Measurements from ENCODE around the gene KIRREL3. TPM values are rescaled to one million over a fixed set of nuclear protein-coding genes. Genes with fewer than 3 reads are reported as not detected.

KIRREL3 gene
- total and polyA plus RNA-seq, 2 of the 8 experiments (the other 6 are each of a cell fraction or from before 2014, with no cell fraction given) = 0.29 to 0.32 TPM

GRCh38 chr11:126904520-126904919 lies 96.0 kb downstream of the KIRREL3 start:
- FAIRE-seq (no peak), DNase-seq (ENCODE audit: low read depth in 1 of 2, low spot score in 2 of 2) (no peak)
- H2AFZ ChIP-seq (ENCODE audit: low read length) = no peak overlapping the region
- no peak overlapping the region for H2BK15ac ChIP-seq (ENCODE audit: low read length)
- POLR2A ChIA-PET (ENCODE audit: partially characterized antibody) = no interaction called here
- H4K8ac ChIP-seq (ENCODE audit: extremely low read depth, insufficient read depth, low read length) = no peak overlapping the region
- no peaks in the 10 kb centered on the region for H3K36me3 ChIP-seq (ENCODE audit: control insufficient read depth in 2 of 4, insufficient read depth in 4 of 4, low read length in 3 of 4)
- no peak overlapping the region for H3K4me2 ChIP-seq (ENCODE audit: insufficient read depth in 1 of 2, low read depth in 2 of 2, low read length in 2 of 2)
- no peak overlapping the region for H2BK120ac ChIP-seq (replicated peaks; ENCODE audit: low read depth, low read length)
- H3K23me2 ChIP-seq (ENCODE audit: low read depth, low read length) = no peaks in the 10 kb centered on the region
- H4K20me1 ChIP-seq (replicated peaks in 1 of 2; ENCODE audit: control insufficient read depth in 1 of 2, insufficient read depth in 2 of 2, low read length in 2 of 2) = no peaks in the 10 kb centered on the region
- 94% methylated on average over 2 of the region's 2 CpGs; no CpG with 5 or more reads in 1 of the 2 experiments for WGBS, 2 experiments (ENCODE audit: extremely low coverage in 1 of 2, insufficient coverage in 1 of 2, insufficient read length in 1 of 2, insufficient replicate concordance in 2 of 2, low coverage in 1 of 2, low lambda C conversion rate in 2 of 2, missing lambda C conversion rate in 1 of 2)
- no peak overlapping the region for H3K27ac ChIP-seq (ENCODE audit: low read depth, low read length)
- H2BK12ac ChIP-seq (ENCODE audit: low read depth, low read length) = no peak overlapping the region
- H3K9me3 ChIP-seq (ENCODE audit: insufficient read depth in 2 of 2, low read depth in 1 of 2, low read length in 1 of 2) = no peaks in the 10 kb centered on the region
- peaks cover 0 to 4% (median 1%) of the 10 kb centered on the region in 4 experiments; a peak in 4 of 7 replicates for H3K4me1 ChIP-seq (replicated peaks in 1 of 4; ENCODE audit: control insufficient read depth in 3 of 4, insufficient read depth in 4 of 4, low read length in 3 of 4)
- no peak overlapping the region for H2BK5ac ChIP-seq (ENCODE audit: low read depth, low read length)
- no peak overlapping the region for H3K23ac ChIP-seq (ENCODE audit: insufficient read length)
- H3K9ac ChIP-seq (replicated peaks in 1 of 4; ENCODE audit: extremely low read depth in 1 of 4, low read depth in 3 of 4, low read length in 3 of 4) = no peak overlapping the region
- H2AK5ac ChIP-seq (ENCODE audit: low read depth, low read length) = no peak overlapping the region
- no peak overlapping the region for H3K18ac ChIP-seq (ENCODE audit: extremely low read depth, low read length)
- no peak overlapping the region for H3K4me3 ChIP-seq (ENCODE audit: extremely low read depth in 1 of 4, insufficient read depth in 2 of 4, low read depth in 3 of 4, low read length in 4 of 4)
- H2BK20ac ChIP-seq (ENCODE audit: low read length) = no peak overlapping the region
- CTCF ChIA-PET (ENCODE audit: partially characterized antibody) = interaction anchor here (0.9 to 1.2 kb wide), 3 partner anchors 9 to 207 kb away, joined by 3 read pairs; no protein-coding TSS in a partner anchor
- no peak for TF ChIP-seq NRF1 (IDR thresholded peaks at IDR 0.05; ENCODE audit: low read depth, low read length)
- H3K79me1 ChIP-seq (ENCODE audit: low read depth, low read length) = no peaks in the 10 kb centered on the region
- no peaks in the 10 kb centered on the region for H3K79me2 ChIP-seq (ENCODE audit: control insufficient read depth in 1 of 2, insufficient read depth in 2 of 2, low read length in 2 of 2)
- no peak overlapping the region for H3K14ac ChIP-seq (ENCODE audit: insufficient read length)
- H3K27me3 ChIP-seq (replicated peaks in 1 of 4; ENCODE audit: control insufficient read depth in 3 of 4, extremely low read depth in 1 of 4, insufficient read depth in 3 of 4, low read length in 3 of 4) = no peaks in the 10 kb centered on the region
- H4K5ac ChIP-seq (ENCODE audit: insufficient read length, low read depth, low read length) = no peak overlapping the region
- no peak overlapping the region for H4K91ac ChIP-seq (replicated peaks; ENCODE audit: insufficient read length, low read length)
- H3K56ac ChIP-seq (replicated peaks; ENCODE audit: insufficient read length, low read depth, low read length) = no peak overlapping the region
- no peak overlapping the region for H3K4ac ChIP-seq (replicated peaks; ENCODE audit: insufficient read length, low read depth, low read length)

All from H1 (cell line).